GM13976 (cell line): ENCODE data around the gene CXXC5.

Experiments
- DNase-seq: peaks from one replicate; pipeline ENCODE4 v3.0.0; 2012; ENCODE audit warnings: low spot score
- CTCF ChIP-seq: IDR thresholded peaks from 2 replicates; pipeline ENCODE4 v1.5.1; 2012; ENCODE audit warnings: borderline replicate concordance, mild to moderate bottlenecking; ENCODE audit not compliant: insufficient read depth; ENCODE audit errors: extremely low read depth, missing control alignments, control extremely low read depth
- in situ Hi-C: fragments of 300-500 bp; cut with MboI; formaldehyde crosslinking; loops from one replicate; pipeline ENCODE4 v1.12.0; 2022; ENCODE audit warnings: low sequenced_read_pairs, mixed read lengths, inconsistent platforms; ENCODE audit not compliant: unreplicated experiment

Gene CXXC5

GRCh38 chr5:139638736-139639618, 9.2 kb upstream of the CXXC5 start:
- no peak for DNase-seq
- in situ Hi-C loops = no loop called here
- TF ChIP-seq CTCF = no peak

GRCh38 chr5:139639619-139640380, 8.3 kb upstream of the CXXC5 start:
- in situ Hi-C loops = no loop called here
- no peak for TF ChIP-seq CTCF
- DNase-seq = no peak

GRCh38 chr5:139640421-139641115, 7.6 kb upstream of the CXXC5 start:
- DNase-seq = no peak
- in situ Hi-C loops = no loop called here
- no peak for TF ChIP-seq CTCF

- no peak for DNase-seq
- in situ Hi-C loops = no loop called here
- no peak for TF ChIP-seq CTCF
These were observed 6.8 kb upstream of the CXXC5 start for GRCh38 chr5:139641116-139642080.

- TF ChIP-seq CTCF = no peak
- DNase-seq = no peak
- in situ Hi-C loops = no loop called here
These were observed 5.9 kb upstream of the CXXC5 start for GRCh38 chr5:139642213-139642612.
